Glutamatergic neuron (in vitro differentiated cells): ENCODE measurements around the gene TNFAIP1. TPM values are rescaled to one million over a fixed set of nuclear protein-coding genes. Genes with fewer than 3 reads are reported as not detected.

Source experiments
- DNase-seq: peaks from one replicate; pipeline ENCODE4 v3.0.0; 2022
- H3K27ac Mint-ChIP-seq: one replicate; pipeline ENCODE4 v1.8.0; 2020; ENCODE audit warnings: mild to moderate bottlenecking, mixed read lengths, inconsistent platforms; ENCODE audit not compliant: unreplicated experiment
- H3K27me3 Mint-ChIP-seq: one replicate; pipeline ENCODE4 v1.8.0; 2020; ENCODE audit warnings: mild to moderate bottlenecking, moderate library complexity, mixed read lengths, inconsistent platforms; ENCODE audit not compliant: unreplicated experiment
- H3K36me3 Mint-ChIP-seq: one replicate; pipeline ENCODE4 v1.8.0; 2020; ENCODE audit warnings: mild to moderate bottlenecking, mixed read lengths, inconsistent platforms; ENCODE audit not compliant: unreplicated experiment
- H3K4me1 Mint-ChIP-seq: one replicate; pipeline ENCODE4 v1.8.0; 2020; ENCODE audit warnings: mild to moderate bottlenecking, low read depth, mixed read lengths, inconsistent platforms; ENCODE audit not compliant: unreplicated experiment
- H3K4me3 Mint-ChIP-seq: one replicate; pipeline ENCODE4 v1.8.0; 2020; ENCODE audit warnings: mild to moderate bottlenecking, mixed read lengths, inconsistent platforms; ENCODE audit not compliant: unreplicated experiment
- H3K9me3 Mint-ChIP-seq: one replicate; pipeline ENCODE4 v1.8.0; 2020; ENCODE audit warnings: mild to moderate bottlenecking, moderate library complexity, mixed read lengths, inconsistent platforms; ENCODE audit not compliant: unreplicated experiment
- microRNA-seq: library from miRNA; unstranded; fragments of <30 nt; microRNA quantifications from one replicate; pipeline ENCODE4, GENCODE V29; 2020; ENCODE audit not compliant: unreplicated experiment
- total RNA-seq: library from RNA; stranded (reverse); fragmentation: NEBNext Ultra II Directional; extraction: Animal tissue kit (Norgen Biotek cat#: 25700); gene quantifications from one replicate; pipeline ENCODE4 v1.2.1, GENCODE V29; 2021; ENCODE audit not compliant: unreplicated experiment
- TF ChIP-seq, protein P1 (sequence below): fragments of 200-600 bp; sonication (generic); IDR thresholded peaks from one replicate; pipeline ENCODE4 v1.5.0; 2021; ENCODE audit not compliant: partially characterized antibody, unreplicated experiment

Gene TNFAIP1
- total RNA-seq, 1 donor from 2014 or later = 111 TPM

DNA sequence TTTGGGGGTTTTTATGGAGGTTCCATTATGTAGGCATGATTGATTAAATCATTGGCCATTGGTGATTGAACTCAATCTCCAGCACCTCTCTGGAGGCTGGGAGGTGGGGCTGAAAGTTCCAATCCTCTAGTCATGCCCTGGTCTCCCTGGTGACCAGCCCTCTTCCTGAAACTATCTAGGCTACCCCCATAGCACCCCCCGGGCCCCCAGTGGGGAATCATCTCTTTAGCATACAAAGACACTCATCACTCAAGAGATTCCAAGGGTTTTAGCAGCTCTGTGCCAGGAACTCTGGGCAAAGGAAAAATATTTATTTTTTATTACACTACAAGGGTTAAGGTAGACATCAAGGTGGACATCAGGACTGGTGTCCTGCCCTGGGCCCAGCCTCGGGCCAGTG, 59.9 kb downstream of the TNFAIP1 start:
- Mint-ChIP-seq H3K27ac (no peak overlapping the region), H3K27me3 (peaks cover 17% of the 10 kb centered on the region), H3K9me3 (no peaks in the 10 kb centered on the region), H3K36me3 (peaks cover 15% of the 10 kb centered on the region), H3K4me3 (no peak overlapping the region), H3K4me1 (peaks cover 10% of the 10 kb centered on the region)
- DNase-seq = no peak
- TF ChIP-seq, protein P1, sequence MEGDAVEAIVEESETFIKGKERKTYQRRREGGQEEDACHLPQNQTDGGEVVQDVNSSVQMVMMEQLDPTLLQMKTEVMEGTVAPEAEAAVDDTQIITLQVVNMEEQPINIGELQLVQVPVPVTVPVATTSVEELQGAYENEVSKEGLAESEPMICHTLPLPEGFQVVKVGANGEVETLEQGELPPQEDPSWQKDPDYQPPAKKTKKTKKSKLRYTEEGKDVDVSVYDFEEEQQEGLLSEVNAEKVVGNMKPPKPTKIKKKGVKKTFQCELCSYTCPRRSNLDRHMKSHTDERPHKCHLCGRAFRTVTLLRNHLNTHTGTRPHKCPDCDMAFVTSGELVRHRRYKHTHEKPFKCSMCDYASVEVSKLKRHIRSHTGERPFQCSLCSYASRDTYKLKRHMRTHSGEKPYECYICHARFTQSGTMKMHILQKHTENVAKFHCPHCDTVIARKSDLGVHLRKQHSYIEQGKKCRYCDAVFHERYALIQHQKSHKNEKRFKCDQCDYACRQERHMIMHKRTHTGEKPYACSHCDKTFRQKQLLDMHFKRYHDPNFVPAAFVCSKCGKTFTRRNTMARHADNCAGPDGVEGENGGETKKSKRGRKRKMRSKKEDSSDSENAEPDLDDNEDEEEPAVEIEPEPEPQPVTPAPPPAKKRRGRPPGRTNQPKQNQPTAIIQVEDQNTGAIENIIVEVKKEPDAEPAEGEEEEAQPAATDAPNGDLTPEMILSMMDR = no peak

- Mint-ChIP-seq H3K4me1 (peaks cover 10% of the 10 kb centered on the region), H3K9me3 (no peaks in the 10 kb centered on the region), H3K27ac (no peak overlapping the region), H3K27me3 (peaks cover 17% of the 10 kb centered on the region), H3K4me3 (no peak overlapping the region), H3K36me3 (peaks cover 11% of the 10 kb centered on the region)
- TF ChIP-seq, protein P1 = no peak
- DNase-seq = no peak
Observed at GRCh38 chr17:28395968-28396367, 60.4 kb downstream of the TNFAIP1 start.

Small RNAs within 50 kb of the gene (microRNA-seq; reads per million reads assigned to microRNA genes)
- 4.8 reads per million, percentile 31 among the genes with 10 or more reads in this experiment for gene MIR4723

Other genes with a start within 250 kb of the TNFAIP1 start
- 170 TPM for gene TMEM97, start 16.6 kb upstream of the TNFAIP1 start, total RNA-seq
- 43.9 TPM for gene IFT20, start 289 bp upstream of the TNFAIP1 start, total RNA-seq
- 73.5 TPM for gene POLDIP2, start 21.8 kb downstream of the TNFAIP1 start, total RNA-seq
- gene SEBOX, start 29.4 kb downstream of the TNFAIP1 start, total RNA-seq = not detected
- gene VTN, start 34.5 kb downstream of the TNFAIP1 start, total RNA-seq = 0.25 TPM
- gene SARM1, start 35.9 kb downstream of the TNFAIP1 start, total RNA-seq = 100 TPM
- gene SLC46A1, start 70.5 kb downstream of the TNFAIP1 start, total RNA-seq = 6.3 TPM
- not detected for gene SLC13A2, start 137.9 kb downstream of the TNFAIP1 start, total RNA-seq
- gene FOXN1, start 170.6 kb downstream of the TNFAIP1 start, total RNA-seq = not detected
- 57.2 TPM for gene UNC119, start 216.9 kb downstream of the TNFAIP1 start, total RNA-seq
- gene PIGS, start 235.8 kb downstream of the TNFAIP1 start, total RNA-seq = 63.1 TPM
- 50.9 TPM for gene ALDOC, start 241.1 kb downstream of the TNFAIP1 start, total RNA-seq